HCEC 1CT (cell line): ENCODE data around the gene MBTPS1.
"Not testable (repeated sequence)": the region's sequence is repeated elsewhere in the genome, so short reads cannot be mapped to it uniquely, and the experiment has no call there.

Source experiments
- DNase-seq: peaks from one replicate; pipeline ENCODE4 v3.0.0-alpha.2; 2017

Gene MBTPS1

GRCh38 chr16:84136331-84137125, 19.8 kb upstream of the MBTPS1 start:
- no peak for DNase-seq

DNA sequence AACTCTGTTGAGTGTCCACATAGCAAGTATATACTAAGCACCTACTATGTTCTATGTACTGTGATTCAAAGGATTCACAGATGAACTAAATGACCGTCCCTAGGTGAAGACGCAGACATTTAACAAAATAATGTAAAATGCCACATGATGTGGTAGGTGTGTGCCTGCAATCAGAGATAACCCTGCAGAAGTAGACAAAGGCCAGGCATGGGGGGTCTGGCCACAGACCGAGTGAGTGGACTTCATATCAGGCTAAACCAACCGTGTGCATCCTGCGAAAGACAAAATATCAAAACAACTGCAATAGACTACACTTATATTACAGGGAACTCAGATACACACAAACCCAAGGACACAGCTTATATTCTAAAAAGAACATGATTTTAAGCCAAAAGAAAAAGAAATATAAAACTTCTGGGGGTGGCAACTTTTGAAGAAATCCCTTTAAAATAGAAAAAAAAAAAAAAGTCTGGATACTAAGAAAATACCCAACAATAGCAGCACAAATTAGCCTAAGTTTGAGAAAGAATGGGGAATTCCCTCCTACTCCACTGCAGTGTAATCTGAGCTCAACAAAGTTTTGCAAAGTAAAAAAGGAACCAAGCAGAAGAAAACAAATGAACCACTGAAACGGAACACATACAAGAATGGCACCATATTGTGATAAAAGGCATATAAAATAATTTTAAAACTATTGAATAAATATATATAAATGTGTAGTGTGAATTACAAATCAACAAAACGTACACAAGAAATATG, 16.0 kb upstream of the MBTPS1 start:
- no peak for DNase-seq

GRCh38 chr16:84131117-84131516, 14.4 kb upstream of the MBTPS1 start:
- no peak for DNase-seq

GRCh38 chr16:84124257-84125073, 7.7 kb upstream of the MBTPS1 start:
- DNase-seq = no peak

- no peak for DNase-seq
Observed at GRCh38 chr16:84121007-84121406, 4.3 kb upstream of the MBTPS1 start.

- no peak for DNase-seq
Observed at GRCh38 chr16:84120023-84120422, 3.3 kb upstream of the MBTPS1 start.

- no peak for DNase-seq
Observed at GRCh38 chr16:84119368-84119767, 2.6 kb upstream of the MBTPS1 start.

- DNase-seq = not testable (repeated sequence)
Observed at GRCh38 chr16:84118315-84118714, 1.6 kb upstream of the MBTPS1 start.

- DNase-seq = peak; percentile 13
Observed at GRCh38 chr16:84117494-84117843, 727 bp upstream of the MBTPS1 start.

- DNase-seq = peak; percentile 30
Observed at GRCh38 chr16:84115919-84116719, 623 bp downstream of the MBTPS1 start.

DNA sequence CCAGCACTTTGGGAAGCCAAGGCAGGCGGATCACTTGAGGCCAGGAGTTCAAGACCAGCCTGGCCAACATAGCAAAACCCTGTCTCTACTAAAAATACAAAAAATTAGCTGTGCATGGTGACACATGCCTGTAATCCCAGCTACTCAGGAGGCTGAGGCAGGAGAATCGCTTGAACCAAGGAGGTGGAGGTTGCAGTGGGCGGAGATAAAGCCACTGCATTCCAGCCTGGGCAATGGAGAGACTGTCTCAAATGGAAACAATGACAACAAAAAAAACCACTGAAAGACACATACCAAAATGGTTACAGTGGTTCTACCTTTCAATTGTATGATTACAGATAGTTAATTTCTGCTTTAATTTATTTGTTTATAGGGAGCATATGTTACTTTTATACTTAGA, 4.8 kb downstream of the MBTPS1 start:
- not testable (repeated sequence) for DNase-seq

- DNase-seq = no peak
Observed at GRCh38 chr16:84111525-84111924, 5.2 kb downstream of the MBTPS1 start.

DNA sequence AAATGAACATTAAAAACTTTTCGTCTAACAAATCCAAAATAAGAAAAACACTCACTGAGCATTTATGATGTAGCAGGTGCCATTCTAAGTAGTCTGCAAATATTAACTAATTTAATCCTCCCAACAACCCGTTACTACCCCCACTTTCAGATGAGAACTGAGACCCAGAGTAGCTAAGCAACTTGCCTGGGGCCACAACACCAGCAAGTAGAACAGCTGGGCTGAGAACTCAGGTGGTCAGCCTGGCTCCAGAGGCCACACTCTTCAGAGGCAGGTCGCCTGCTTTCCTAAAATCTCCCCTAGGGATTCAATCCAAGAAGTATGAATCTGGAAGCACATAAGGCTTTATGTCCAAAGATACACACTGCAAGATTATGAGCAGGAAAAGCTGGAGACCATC, 6.2 kb downstream of the MBTPS1 start:
- no peak for DNase-seq

DNA sequence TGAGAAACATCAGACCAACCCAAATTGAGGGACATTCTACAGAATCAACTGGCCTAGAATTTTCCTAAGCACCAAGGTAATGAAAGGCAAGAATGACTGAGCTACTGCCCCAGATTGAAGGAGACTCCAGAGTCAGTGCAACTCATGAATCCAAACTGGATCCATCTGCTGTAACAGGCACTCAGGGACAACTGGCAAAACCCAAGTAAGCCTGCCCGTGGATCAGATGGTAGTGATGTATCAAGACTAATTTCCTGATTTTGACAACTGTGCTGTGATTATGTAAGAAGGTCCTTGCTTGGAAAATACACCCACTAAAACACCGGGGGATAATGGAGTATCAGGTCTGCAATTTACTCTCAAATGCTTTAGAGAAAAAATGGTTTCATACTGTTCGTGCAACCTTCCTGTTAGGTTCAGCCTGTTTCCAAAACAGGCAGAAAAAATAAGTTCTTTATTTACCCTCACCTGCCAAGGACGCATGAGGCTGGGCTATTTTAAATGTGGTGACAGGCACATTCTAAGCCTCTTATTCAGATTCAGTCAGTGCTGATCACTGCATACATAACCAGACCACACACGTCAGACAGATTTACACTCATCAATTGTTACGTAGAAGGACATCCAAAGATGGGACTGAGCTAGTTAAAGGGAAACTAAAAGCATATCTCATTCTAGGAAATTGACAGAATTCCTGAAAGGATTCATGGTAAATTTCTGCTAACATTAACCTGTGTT, 7.0 kb downstream of the MBTPS1 start:
- DNase-seq = no peak

GRCh38 chr16:84107921-84108320, 8.8 kb downstream of the MBTPS1 start:
- no peak for DNase-seq

- DNase-seq = no peak
Observed at GRCh38 chr16:84105948-84106740, 10.6 kb downstream of the MBTPS1 start.

GRCh38 chr16:84105301-84105815, 11.4 kb downstream of the MBTPS1 start:
- DNase-seq = no peak

- DNase-seq = no peak
Observed at GRCh38 chr16:84104231-84104630, 12.5 kb downstream of the MBTPS1 start.

DNA sequence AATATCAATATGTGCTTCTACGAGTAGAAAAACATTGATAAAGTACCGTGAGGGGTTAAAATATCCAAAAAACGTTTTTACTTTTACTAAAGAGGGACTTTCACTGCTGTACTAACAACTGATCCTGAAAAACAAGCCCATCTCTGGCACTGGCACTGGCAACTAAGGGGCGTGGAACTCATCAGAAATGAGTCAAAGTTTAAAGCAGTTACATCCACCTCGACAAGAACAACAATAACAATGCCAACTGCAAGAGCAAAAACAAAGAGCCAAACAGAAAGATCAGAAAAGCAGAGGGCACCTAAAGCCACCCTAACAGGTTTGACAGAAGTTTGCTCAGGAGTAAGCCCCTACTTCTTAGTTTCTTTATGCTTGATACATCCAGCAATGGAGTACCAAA, 13.1 kb downstream of the MBTPS1 start:
- no peak for DNase-seq

DNA sequence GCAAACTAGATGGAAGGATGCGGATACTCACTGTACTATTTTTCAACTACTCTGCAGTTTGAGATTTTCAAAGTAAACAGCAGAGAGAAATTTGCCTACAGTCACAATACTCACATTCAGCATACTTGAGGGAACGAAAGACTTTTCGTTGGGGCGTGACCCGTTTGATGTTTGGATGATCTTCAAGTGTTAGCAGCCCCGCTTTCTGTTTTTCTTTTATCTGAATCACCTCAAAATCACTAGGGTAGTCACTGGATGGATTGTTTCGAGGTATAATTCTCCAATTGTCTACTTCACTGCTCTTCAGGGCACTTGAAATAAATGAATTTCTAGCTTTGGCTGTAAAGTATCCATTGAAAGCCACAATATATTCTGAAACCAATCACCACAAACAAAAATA, 17.8 kb downstream of the MBTPS1 start:
- no peak for DNase-seq

GRCh38 chr16:84096447-84097005, 20.2 kb downstream of the MBTPS1 start:
- DNase-seq = no peak
